GM18909 (cell line): Measurements from ENCODE around the gene PRDM16.

Source experiments
- ATAC-seq: cut with Tn5 transposase; IDR thresholded peaks from one replicate; pipeline ENCODE4 v1.9.1; 2021; ENCODE audit warnings: mild to moderate bottlenecking; ENCODE audit not compliant: unreplicated experiment, poor library complexity

The PRDM16 gene

GRCh38 chr1:3389093-3389833, 320.3 kb downstream of the PRDM16 start:
- ATAC-seq = no peak

GRCh38 chr1:3390291-3390690, 321.3 kb downstream of the PRDM16 start:
- ATAC-seq = no peak

- no peak for ATAC-seq
These were observed 322.7 kb downstream of the PRDM16 start for GRCh38 chr1:3391711-3392110.

- ATAC-seq = no peak
These were observed 324.3 kb downstream of the PRDM16 start for GRCh38 chr1:3393024-3393986.

- no peak for ATAC-seq
These were observed 325.3 kb downstream of the PRDM16 start for GRCh38 chr1:3393987-3394920.

- ATAC-seq = no peak
These were observed 327.4 kb downstream of the PRDM16 start for GRCh38 chr1:3396411-3396810.

GRCh38 chr1:3397311-3397710, 328.3 kb downstream of the PRDM16 start:
- no peak for ATAC-seq

GRCh38 chr1:3398396-3399140, 329.6 kb downstream of the PRDM16 start:
- no peak for ATAC-seq

GRCh38 chr1:3399732-3400131, 330.7 kb downstream of the PRDM16 start:
- no peak for ATAC-seq

GRCh38 chr1:3401585-3402257, 332.7 kb downstream of the PRDM16 start:
- no peak for ATAC-seq

- ATAC-seq = no peak
These were observed 333.4 kb downstream of the PRDM16 start for GRCh38 chr1:3402258-3403010.

GRCh38 chr1:3403011-3403345, 334.0 kb downstream of the PRDM16 start:
- no peak for ATAC-seq

GRCh38 chr1:3403388-3404231, 334.6 kb downstream of the PRDM16 start:
- no peak for ATAC-seq

GRCh38 chr1:3404301-3404700, 335.3 kb downstream of the PRDM16 start:
- no peak for ATAC-seq

GRCh38 chr1:3404801-3405200, 335.8 kb downstream of the PRDM16 start:
- ATAC-seq = no peak

GRCh38 chr1:3405491-3405890, 336.5 kb downstream of the PRDM16 start:
- no peak for ATAC-seq

- ATAC-seq = no peak
These were observed 337.2 kb downstream of the PRDM16 start for GRCh38 chr1:3405974-3406867.
